SIG-M5 treated with dmso at 0.1 percent for 504 hours (cell line): Measurements from ENCODE around the gene CHAT.

Experiments
- DNase-seq: peaks from one replicate; lab custom pipeline; 2025; ENCODE audit not compliant: unreplicated experiment; lab: John Stamatoyannopoulos, UW

The CHAT gene

GRCh38 chr10:49596836-49597235, 17.0 kb upstream of the CHAT start:
- no peak for DNase-seq

- no peak for DNase-seq
Observed at GRCh38 chr10:49597426-49598163, 16.2 kb upstream of the CHAT start.

GRCh38 chr10:49598164-49598856, 15.5 kb upstream of the CHAT start:
- DNase-seq: no peak

GRCh38 chr10:49598986-49599385, 14.9 kb upstream of the CHAT start:
- no peak for DNase-seq

- no peak for DNase-seq
Observed at GRCh38 chr10:49599546-49599945, 14.3 kb upstream of the CHAT start.

GRCh38 chr10:49600046-49600445, 13.8 kb upstream of the CHAT start:
- no peak for DNase-seq

- DNase-seq: no peak
Observed at GRCh38 chr10:49600781-49601400, 12.9 kb upstream of the CHAT start.

GRCh38 chr10:49601857-49602256, 12.0 kb upstream of the CHAT start:
- no peak for DNase-seq

- DNase-seq: no peak
Observed at GRCh38 chr10:49602380-49603023, 11.3 kb upstream of the CHAT start.

- DNase-seq: no peak
Observed at GRCh38 chr10:49605216-49605938, 8.5 kb upstream of the CHAT start.

GRCh38 chr10:49605939-49606509, 7.8 kb upstream of the CHAT start:
- DNase-seq: no peak

GRCh38 chr10:49606981-49607535, 6.8 kb upstream of the CHAT start:
- DNase-seq: peak; percentile 68

GRCh38 chr10:49608166-49609005, 5.5 kb upstream of the CHAT start:
- DNase-seq: no peak

- no peak for DNase-seq
Observed at GRCh38 chr10:49609006-49609282, 4.9 kb upstream of the CHAT start.

GRCh38 chr10:49609283-49610113, 4.3 kb upstream of the CHAT start:
- DNase-seq: no peak

GRCh38 chr10:49610114-49610457, 3.8 kb upstream of the CHAT start, which contains the start of gene SLC18A3:
Gene SLC18A3, plus strand, starts transcription at chr10:49610310. Its CDS starts 431 bp downstream, at chr10:49610741.
- no peak for DNase-seq

- no peak for DNase-seq
Observed at GRCh38 chr10:49610458-49611165, 3.2 kb upstream of the CHAT start.

GRCh38 chr10:49611166-49611815, 2.5 kb upstream of the CHAT start:
- no peak for DNase-seq
